GM12878 (cell line): ENCODE results near the gene LCMT1. TPM values are rescaled to one million over a fixed set of nuclear protein-coding genes. Genes with fewer than 3 reads are reported as not detected.

Experiments
- ATAC-seq: fragments of 200-7000 bp; cut with Tn5 transposase; 3 replicates; pipeline ENCODE4 v1.9.1; 2020; ENCODE audit warnings: mild to moderate bottlenecking, moderate library complexity
- BruUV-seq: library from RNA; stranded (reverse); fragments of 400-500 nt; replicated peaks from 2 replicates; lab custom pipeline; 2021; lab: Mats Ljungman, UMichigan
- CTCF ChIA-PET: fragments of 300-600 bp; sonication (Branson Sonifier 250); formaldehyde crosslinking; extraction: SDS; loops from one replicate; lab custom pipeline; 2021; ENCODE audit warnings: inconsistent platforms; lab: Yijun Ruan, JAX
- POLR2A ChIA-PET: fragments of 350-600 bp; formaldehyde crosslinking; extraction: SDS; loops from one replicate; lab custom pipeline; 2021; ENCODE audit warnings: inconsistent platforms; lab: Charles Lee
- RAD21 ChIA-PET: fragments of 300-600 bp; sonication (Branson Sonifier 250); formaldehyde crosslinking; loops from one replicate; lab custom pipeline; 2023; ENCODE audit warnings: antibody characterized with exemption; ENCODE audit not compliant: unreplicated experiment; lab: Charles Lee
- SMC1A ChIA-PET: fragments of 300-600 bp; sonication (Branson Sonifier 250); formaldehyde crosslinking; loops from one replicate; lab custom pipeline; 2023; ENCODE audit not compliant: unreplicated experiment, uncharacterized antibody; lab: Charles Lee
- DNase-seq: peaks from one replicate; pipeline ENCODE4 v3.0.0-alpha.2; 2011; ENCODE audit warnings: low read depth, low spot score
- FAIRE-seq: peaks from 3 replicates; lab custom pipeline; 2011; peaks lifted over from hg19 to GRCh38; lab: Jason Lieb, UNC
- H2AFZ ChIP-seq: 2 replicates; pipeline ENCODE4 v1.6.0; 2011; ENCODE audit warnings: low read depth, low read length, control low read depth; ENCODE audit not compliant: control insufficient read depth
- H3K27ac ChIP-seq: 2 replicates; pipeline ENCODE4 v1.5.1; 2011; ENCODE audit warnings: control low read depth; ENCODE audit not compliant: control insufficient read depth, insufficient read depth
- H3K27me3 ChIP-seq, 2 experiments: replicated peaks in 1 of 2; 2 replicates each; pipeline versions ENCODE4 v1.6.0 to v1.6.1; 2011; ENCODE audit warnings: low read length in 1 of 2; ENCODE audit not compliant: control insufficient read depth in 2 of 2, insufficient read depth in 2 of 2
- H3K36me3 ChIP-seq, 2 experiments: 2 replicates each; pipeline ENCODE4 v1.5.1; 2011; ENCODE audit warnings: low read length in 1 of 2; ENCODE audit not compliant: control insufficient read depth in 2 of 2, insufficient read depth in 2 of 2
- H3K4me1 ChIP-seq: 2 replicates; pipeline ENCODE4 v1.6.1; 2011; ENCODE audit warnings: mild to moderate bottlenecking, low read length, moderate library complexity, mixed read lengths; ENCODE audit not compliant: control insufficient read depth, insufficient read depth
- H3K4me2 ChIP-seq: 2 replicates; pipeline ENCODE4 v1.6.0; 2011; ENCODE audit warnings: control low read depth; ENCODE audit not compliant: control insufficient read depth, insufficient read depth
- H3K4me3 ChIP-seq: fragments of 200-600 bp; sonication (generic); 2 replicates; pipeline ENCODE4 v1.5.1; 2016
- H3K79me2 ChIP-seq: 2 replicates; pipeline ENCODE4 v1.6.0; 2011; ENCODE audit warnings: low read length; ENCODE audit not compliant: control insufficient read depth, insufficient read depth
- H3K9ac ChIP-seq: 2 replicates; pipeline ENCODE4 v1.8.0; 2011; ENCODE audit warnings: low read length, control low read depth, mixed read lengths; ENCODE audit not compliant: control insufficient read depth, insufficient read depth
- H3K9me3 ChIP-seq: replicated peaks from 3 replicates; pipeline ENCODE4 v1.5.1; 2011; ENCODE audit warnings: mild to moderate bottlenecking, low read length; ENCODE audit not compliant: control insufficient read depth, insufficient read depth
- H4K20me1 ChIP-seq: 2 replicates; pipeline ENCODE4 v1.6.0; 2011; ENCODE audit not compliant: control insufficient read depth, insufficient read depth
- ATF2 ChIP-seq: IDR thresholded peaks from 2 replicates; pipeline ENCODE4 v1.6.1; 2012; ENCODE audit warnings: low read length, inconsistent platforms
- BCL11A ChIP-seq: IDR thresholded peaks from 2 replicates; pipeline ENCODE4 v1.6.1; 2011; ENCODE audit warnings: low read depth, low read length
- CBX5 ChIP-seq: sonication (generic); IDR thresholded peaks from 2 replicates; pipeline ENCODE4 v1.6.1; 2016; ENCODE audit warnings: low read depth, moderate library complexity, mild to moderate bottlenecking, inconsistent platforms
- KAT2A ChIP-seq: conservative IDR thresholded peaks from 2 replicates; pipeline ENCODE4 v1.6.1; 2011; ENCODE audit warnings: low read depth, low read length; ENCODE audit not compliant: control insufficient read depth
- MLLT1 ChIP-seq: fragments of 450-650 bp; IDR thresholded peaks from 2 replicates; pipeline ENCODE4 v1.6.1; 2016; ENCODE audit warnings: mild to moderate bottlenecking
- NFYB ChIP-seq: IDR thresholded peaks from 2 replicates; pipeline ENCODE4 v1.6.1; 2011; ENCODE audit warnings: low read depth, mild to moderate bottlenecking, low read length, improper control_type of control experiment, moderate library complexity; ENCODE audit not compliant: insufficient read depth
- PRDM15 ChIP-seq: fragments of 450-650 bp; formaldehyde crosslinking; IDR thresholded peaks from 2 replicates; pipeline ENCODE4 v1.4.0; 2020; ENCODE audit warnings: mild to moderate bottlenecking, moderate library complexity
- RUNX3 ChIP-seq: IDR thresholded peaks from 2 replicates; pipeline ENCODE4 v1.6.1; 2012; ENCODE audit warnings: low read length, inconsistent platforms
- SIX5 ChIP-seq: IDR thresholded peaks from 2 replicates; pipeline ENCODE4 v1.6.1; 2011; ENCODE audit warnings: mild to moderate bottlenecking, low read depth, low read length, moderate library complexity; ENCODE audit not compliant: severe bottlenecking
- WGBS: methylation state at CpG from one replicate; pipeline ENCODE4 v1.1.6; 2016; ENCODE audit warnings: low lambda C conversion rate; ENCODE audit not compliant: insufficient replicate concordance, insufficient coverage; ENCODE audit errors: missing lambda C conversion rate; 5-methylcytosine and 5-hydroxymethylcytosine counted together
- in situ Hi-C: fragments of 300-500 bp; cut with MboI; formaldehyde crosslinking; loops from 9 replicates; pipeline ENCODE4 v1.14.3; 2018; ENCODE audit warnings: mixed read lengths
- intact Hi-C: fragments of 100-400 bp; cut with micrococcal nuclease; formaldehyde crosslinking; loops from one replicate; pipeline ENCODE4 v1.14.2; 2022; ENCODE audit not compliant: unreplicated experiment
- polyA plus RNA-seq, 11 experiments: library from polyadenylated mRNA; depleted of rRNA in 4 of 11; unstranded in 6 of 11; stranded (reverse) in 5 of 11; fragments of >200 nt; fragmentation: Nextera tagmentation in 4 of 11; fragmentation: Illumina TruSeq in 1 of 11; extraction: Ambion mirVana in 4 of 11; extraction: Trizol in 1 of 11; gene quantifications; 1 replicate in 1 of 11; 2 replicates in 10 of 11; pipeline versions ENCODE4 v1.2.1 to v1.2.3, GENCODE V29; 2011 to 2016; ENCODE audit warnings: inconsistent platforms in 2 of 11, missing spikeins in 2 of 11, low read depth in 1 of 11
- total RNA-seq, 4 experiments: library from RNA; depleted of rRNA in 3 of 4; stranded (reverse); fragments of >200 nt in 3 of 4; fragmentation: Illumina TruSeq in 1 of 4; extraction: Trizol in 1 of 4; gene quantifications; 2 replicates each; pipeline versions ENCODE4 v1.2.1 to v1.2.3, GENCODE V29; 2013 to 2021
- TF ChIP-seq, protein P1 (sequence below): IDR thresholded peaks from 2 replicates; pipeline ENCODE4 v1.6.1; 2011; ENCODE audit warnings: borderline replicate concordance, low read depth, mild to moderate bottlenecking, moderate library complexity, low read length; ENCODE audit not compliant: insufficient read depth, poor library complexity, severe bottlenecking
- TF ChIP-seq, protein P2 (sequence below): fragments of 450-650 bp; IDR thresholded peaks from 2 replicates; pipeline ENCODE4 v1.6.1; 2017; ENCODE audit warnings: low read depth, mild to moderate bottlenecking, moderate library complexity

The LCMT1 gene
- total and polyA plus RNA-seq, 10 of the 15 experiments (the other 5 are each of a cell fraction or from before 2014, with no cell fraction given): 19.7 to 51.2 (median 32.6) TPM

GRCh38 chr16:25094596-25094995 is 16.9 kb upstream of the LCMT1 start:
- Histone ChIP-seq H3K4me1 (peaks cover 23% of the 10 kb centered on the region), H3K27me3 (no peaks in the 10 kb centered on the region), H3K27ac (no peak overlapping the region), H3K4me2 (no peak overlapping the region), H3K4me3 (no peak overlapping the region), H3K9ac (no peak overlapping the region), H3K79me2 (no peaks in the 10 kb centered on the region), H2AFZ (no peak overlapping the region), H3K36me3 (no peaks in the 10 kb centered on the region), H3K9me3 (no peaks in the 10 kb centered on the region), H4K20me1 (no peaks in the 10 kb centered on the region)
- in situ Hi-C loops: no loop called here
- intact Hi-C loops: no loop called here
- CTCF ChIA-PET: interaction anchor here (0.9 kb wide), 1 partner anchor 11 kb away, joined by 3 read pairs; no protein-coding TSS in a partner anchor
- no TSS peak for BruUV-seq
- POLR2A ChIA-PET: no interaction called here
- DNase-seq (no peak), ATAC-seq (no peak), FAIRE-seq (no peak)
- RAD21 ChIA-PET: interaction anchor here (0.5 kb wide), 1 partner anchor 34 kb away, joined by 4 read pairs; no protein-coding TSS in a partner anchor
- SMC1A ChIA-PET: interaction anchor here (0.7 to 1.3 kb wide), 6 partner anchors 9 to 128 kb away, joined by 3 to 6 read pairs (median 4); no protein-coding TSS in a partner anchor
- WGBS: 54% methylated on average over 8 of the region's 8 CpGs
- TF ChIP-seq BCL11A: no peak
- TF ChIP-seq, protein P1, sequence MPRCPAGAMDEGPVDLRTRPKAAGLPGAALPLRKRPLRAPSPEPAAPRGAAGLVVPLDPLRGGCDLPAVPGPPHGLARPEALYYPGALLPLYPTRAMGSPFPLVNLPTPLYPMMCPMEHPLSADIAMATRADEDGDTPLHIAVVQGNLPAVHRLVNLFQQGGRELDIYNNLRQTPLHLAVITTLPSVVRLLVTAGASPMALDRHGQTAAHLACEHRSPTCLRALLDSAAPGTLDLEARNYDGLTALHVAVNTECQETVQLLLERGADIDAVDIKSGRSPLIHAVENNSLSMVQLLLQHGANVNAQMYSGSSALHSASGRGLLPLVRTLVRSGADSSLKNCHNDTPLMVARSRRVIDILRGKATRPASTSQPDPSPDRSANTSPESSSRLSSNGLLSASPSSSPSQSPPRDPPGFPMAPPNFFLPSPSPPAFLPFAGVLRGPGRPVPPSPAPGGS: no peak
- no peak for TF ChIP-seq MLLT1
- no peak for TF ChIP-seq CBX5
- TF ChIP-seq SIX5: no peak
- no peak for TF ChIP-seq NFYB
- TF ChIP-seq KAT2A: no peak
- TF ChIP-seq ATF2: no peak
- no peak for TF ChIP-seq RUNX3
- TF ChIP-seq, protein P2, sequence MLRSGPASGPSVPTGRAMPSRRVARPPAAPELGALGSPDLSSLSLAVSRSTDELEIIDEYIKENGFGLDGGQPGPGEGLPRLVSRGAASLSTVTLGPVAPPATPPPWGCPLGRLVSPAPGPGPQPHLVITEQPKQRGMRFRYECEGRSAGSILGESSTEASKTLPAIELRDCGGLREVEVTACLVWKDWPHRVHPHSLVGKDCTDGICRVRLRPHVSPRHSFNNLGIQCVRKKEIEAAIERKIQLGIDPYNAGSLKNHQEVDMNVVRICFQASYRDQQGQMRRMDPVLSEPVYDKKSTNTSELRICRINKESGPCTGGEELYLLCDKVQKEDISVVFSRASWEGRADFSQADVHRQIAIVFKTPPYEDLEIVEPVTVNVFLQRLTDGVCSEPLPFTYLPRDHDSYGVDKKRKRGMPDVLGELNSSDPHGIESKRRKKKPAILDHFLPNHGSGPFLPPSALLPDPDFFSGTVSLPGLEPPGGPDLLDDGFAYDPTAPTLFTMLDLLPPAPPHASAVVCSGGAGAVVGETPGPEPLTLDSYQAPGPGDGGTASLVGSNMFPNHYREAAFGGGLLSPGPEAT: no peak
- TF ChIP-seq PRDM15 (CRISPR knock-in tag): no peak
